GM18519 (cell line): ENCODE results near the gene DCXR.

Experiments used
- ATAC-seq: cut with Tn5 transposase; IDR thresholded peaks from one replicate; pipeline ENCODE4 v1.9.1; 2021; ENCODE audit warnings: mild to moderate bottlenecking, moderate library complexity; ENCODE audit not compliant: unreplicated experiment, low FRiP score

DCXR gene

DNA sequence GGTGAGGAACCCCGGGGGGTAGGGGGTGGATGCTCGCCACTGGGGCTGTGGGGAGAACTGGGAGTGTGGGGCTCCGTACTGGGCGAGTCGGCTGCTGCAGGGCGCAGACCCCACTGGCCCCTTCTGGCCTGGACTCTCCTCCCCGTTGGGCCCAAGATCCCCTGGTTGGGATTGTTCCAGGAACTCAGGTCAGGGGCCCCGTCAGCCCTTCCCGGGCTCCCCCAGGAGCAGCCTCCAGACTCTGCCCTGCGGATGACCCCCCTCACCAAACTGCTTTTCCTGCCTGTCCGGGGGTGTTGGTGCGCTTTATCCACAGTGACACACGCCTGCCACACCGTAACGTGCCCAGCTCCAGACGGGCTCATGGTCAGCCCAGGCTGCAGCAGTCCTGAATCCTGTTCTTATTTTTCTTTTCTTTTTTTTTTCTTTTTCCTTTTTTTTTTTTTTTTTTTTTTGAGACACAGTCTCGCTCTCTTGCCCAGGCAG is 35.9 kb downstream of the DCXR start:
- no peak for ATAC-seq

DNA sequence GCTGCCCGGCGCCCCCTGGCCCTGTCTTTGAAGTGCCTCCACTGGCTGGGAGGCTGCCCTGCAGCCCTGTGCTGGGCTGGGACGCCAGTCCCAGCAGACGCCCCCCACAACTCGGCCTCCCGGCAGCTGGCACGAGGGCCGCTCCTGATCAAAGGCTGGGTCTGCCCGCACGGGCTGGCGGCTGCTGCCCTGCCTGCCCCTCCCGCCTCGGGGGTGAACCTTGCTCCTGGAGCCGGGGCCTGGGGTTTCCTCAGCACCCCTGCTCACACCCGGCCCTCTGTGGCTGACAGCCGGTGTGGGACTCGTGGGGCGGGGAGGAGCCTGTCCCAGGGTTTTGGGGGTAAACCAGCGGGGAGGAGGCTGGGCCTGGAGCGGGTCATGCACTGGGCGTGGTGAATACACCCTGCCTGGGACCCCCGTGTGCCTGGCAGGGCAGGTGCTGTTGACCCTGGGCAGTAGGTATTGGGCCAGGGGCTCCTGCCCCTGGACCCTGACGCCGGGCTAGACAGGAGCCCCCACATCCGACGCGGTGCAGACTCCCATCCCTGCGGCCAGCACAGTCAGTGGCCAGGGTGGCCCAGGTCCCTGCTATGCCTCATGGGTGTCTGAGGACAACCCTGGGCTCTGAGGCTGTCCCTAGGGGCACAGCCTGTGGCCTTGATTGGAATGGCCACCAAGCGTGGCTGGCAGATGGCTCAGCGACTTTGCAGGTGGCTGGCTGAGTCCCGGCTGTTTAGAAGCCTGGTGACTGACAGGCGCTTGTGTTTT is 36.5 kb downstream of the DCXR start:
- no peak for ATAC-seq

DNA sequence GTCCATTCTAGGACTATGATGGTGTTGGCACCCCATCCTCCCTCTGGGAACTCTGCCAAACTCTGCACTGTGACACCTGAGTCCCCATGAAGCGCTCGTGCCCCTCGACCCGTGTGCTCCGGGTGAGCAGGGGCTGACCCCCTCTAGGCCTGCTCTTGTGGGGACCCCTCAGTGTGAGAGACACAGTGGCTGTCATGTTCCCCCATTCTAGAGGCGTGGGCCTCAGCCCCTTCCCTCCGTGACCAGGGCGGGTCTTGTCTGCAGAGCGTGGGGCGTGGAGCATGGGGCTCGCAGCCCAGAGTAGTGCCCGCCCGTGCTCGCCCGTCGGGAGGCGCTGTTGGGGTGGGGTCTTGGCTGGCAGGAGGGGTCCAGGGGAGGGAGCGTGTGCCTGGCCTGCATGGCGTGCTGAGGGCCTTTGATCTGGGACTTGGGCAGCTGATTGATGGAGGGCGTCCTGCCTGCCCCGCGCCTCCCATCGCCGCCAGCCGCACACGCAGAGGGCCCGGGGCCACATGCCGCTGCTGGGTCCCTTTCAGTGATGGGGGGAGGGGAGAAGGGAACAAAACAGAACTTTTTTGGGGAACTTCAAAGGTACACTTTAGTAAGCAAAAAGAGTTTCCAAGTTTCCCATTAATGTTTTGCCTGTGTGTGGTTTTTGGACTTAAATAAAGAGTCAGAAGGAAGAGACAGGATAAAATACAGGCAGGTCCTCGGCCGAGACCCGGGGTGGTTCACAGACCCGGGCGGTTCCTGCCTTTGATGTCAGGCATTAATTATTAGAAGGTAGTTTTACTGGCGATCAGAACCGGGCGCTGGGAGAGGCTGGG is 37.3 kb downstream of the DCXR start:
- ATAC-seq: no peak

DNA sequence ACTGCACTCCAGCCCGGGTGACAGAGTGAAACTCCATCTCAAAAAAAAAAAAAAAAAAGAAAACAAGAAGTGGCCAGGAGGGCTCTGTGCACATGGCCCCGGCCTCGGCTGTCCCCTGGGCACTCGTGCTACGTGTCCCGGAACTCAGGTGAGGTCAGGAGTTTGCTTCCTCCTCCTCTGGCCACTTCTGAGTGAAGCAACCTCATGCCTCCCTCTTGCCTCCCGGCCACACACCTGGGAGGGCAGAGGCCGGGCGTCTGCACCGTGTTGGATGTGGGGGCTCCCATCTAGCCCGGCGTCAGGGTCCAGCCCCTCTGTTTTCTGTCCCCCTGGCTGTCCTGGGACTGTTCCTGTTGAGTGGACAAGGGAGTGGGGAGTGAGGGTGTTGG is 37.9 kb downstream of the DCXR start:
- ATAC-seq: no peak

DNA sequence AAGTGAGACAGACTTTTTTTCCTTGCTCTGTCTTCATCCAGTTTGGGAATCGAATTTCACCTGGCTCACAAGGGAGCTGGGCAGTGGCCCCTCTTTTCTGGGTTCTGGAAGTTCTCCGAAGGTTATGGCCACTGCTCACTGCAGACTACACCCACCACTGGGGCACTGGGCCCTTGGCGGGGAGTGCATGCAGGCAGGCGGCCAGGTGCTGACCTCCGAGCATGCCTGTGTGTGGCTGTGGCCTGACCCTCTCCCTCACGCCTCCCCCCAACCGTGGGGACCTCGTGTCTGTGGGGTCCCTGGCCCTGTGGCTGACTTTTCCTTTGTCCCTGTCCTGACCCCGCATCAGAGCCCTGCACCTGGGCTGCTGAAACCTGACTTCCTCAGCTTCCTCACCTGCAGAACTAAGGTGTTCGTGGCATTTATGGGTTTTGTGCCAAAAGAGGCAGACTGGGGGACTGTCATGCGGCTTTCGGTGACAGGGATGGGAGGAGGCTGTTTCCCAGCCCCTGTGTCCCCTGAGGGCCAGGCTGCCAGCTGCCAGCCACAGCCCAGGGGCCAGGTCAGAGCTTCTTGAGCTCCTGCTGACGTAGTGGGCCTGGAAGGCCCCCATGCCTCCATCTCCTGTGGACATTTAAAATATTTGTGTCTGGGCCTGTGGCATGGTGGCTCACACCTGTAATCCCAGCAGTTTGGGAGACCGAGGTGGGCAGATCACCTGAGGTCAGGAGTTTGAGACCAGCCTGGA is 38.6 kb downstream of the DCXR start:
- ATAC-seq: no peak

DNA sequence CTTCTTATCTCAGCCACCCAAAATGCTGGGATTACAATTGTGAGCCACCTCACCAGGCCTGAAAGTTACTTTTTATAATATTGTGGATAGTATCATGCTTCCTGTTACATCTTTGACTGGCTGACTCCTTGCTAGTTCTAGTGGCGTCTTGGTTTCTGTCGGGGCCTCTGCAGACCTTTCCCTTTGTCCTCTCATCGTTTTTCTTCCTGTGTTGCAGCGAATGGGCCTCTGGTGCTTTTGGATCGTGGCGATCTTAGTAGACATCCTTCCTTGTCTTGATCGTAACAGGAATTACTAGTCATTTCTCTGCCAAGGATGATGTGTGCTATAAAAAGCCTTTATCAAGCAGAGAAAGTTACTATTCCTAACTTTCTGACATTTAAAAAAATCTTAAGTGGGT is 39.3 kb downstream of the DCXR start:
- ATAC-seq: no peak

DNA sequence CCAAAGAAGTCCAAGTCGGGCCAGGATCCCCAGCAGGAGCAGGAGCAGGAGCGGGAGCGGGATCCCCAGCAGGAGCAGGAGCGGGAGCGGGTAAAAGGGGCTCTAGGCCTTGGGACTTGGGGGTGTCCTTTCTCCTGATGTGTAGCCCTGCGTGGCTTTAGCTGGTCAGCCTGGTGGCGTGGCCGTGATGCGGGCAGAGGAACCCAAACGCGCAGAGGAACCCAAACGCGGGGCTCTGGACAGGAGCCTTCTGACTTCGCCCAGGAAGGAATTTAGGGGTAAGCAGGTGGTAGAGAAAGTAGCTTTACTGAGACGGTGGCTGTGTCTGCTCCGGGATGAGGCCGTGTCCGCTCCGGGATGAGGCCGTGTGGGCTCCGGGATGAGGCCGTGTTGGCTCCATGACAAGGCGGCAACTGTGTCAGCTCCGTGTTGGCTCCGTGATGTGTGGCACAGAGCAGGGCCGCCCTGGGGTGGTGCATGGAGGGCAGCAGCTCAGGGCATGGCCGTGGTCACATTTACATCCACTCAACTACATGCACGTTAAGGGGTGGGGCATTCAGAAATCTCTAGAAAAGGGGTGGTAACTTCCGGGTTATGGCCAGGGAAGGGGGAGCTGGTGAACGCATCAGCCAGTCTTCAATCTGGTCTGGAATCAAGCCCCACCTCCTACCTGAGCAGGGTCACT is 40.6 kb downstream of the DCXR start:
- no peak for ATAC-seq

DNA sequence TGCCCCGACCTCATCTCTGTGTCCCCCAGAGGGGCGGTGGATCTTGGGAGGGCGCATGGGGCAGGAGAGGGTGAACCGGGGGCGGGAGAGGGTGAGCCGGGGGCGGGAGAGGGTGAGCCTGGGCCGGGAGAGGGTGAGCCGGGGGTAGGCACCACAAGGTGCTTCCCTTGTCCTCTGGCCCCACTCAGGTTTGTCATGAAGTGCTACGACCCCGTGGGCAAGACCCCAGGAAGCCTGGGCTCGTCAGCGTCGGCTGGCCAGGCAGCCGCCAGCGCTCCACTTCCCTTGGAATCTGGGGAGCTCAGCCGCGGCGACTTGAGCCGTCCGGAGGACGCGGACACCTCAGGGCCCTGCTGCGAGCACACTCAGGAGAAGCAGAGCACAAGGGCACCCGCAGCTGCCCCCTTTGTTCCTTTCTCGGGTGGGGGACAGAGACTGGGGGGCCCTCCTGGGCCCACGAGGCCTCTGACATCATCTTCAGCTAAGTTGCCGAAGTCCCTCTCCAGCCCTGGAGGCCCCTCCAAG is 41.2 kb downstream of the DCXR start:
- no peak for ATAC-seq

DNA sequence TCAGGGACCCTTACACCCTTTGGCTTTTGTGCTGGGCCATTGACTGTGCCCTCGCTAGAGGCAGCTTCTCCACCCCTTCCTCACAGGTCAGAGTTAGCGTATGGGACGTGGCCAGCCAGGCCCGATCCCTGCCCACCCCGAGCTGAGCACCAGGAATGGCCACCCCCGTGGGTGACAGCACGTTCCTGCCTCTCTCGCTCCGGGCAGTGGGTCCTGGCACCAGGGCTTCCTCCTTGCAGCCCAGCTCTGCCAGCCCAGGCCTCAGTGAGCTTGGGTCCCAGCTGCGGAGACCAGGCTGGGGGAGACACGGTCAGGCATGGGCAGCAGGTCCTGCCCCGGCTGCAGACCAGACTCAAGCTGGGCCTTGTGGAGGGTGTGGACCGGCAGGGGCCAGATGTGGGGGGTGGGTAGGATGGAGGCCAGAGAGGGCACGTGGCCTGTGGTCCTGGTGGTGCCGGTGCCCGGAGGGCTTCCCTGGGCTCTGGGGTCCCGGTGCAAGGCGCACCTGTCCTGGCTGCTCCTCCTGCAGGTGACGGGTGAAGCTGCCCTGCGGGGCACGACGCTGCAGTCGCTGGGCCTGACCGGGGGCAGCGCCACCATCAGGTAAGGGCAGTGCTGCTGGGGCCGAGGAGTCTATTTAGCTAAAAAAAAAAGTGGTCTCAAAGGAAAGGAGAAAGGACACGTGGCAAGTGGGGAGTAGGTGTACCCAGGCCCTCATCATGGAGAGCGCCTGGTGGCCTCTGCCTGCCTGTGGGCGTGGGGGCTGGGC is 41.9 kb downstream of the DCXR start:
- ATAC-seq: no peak

DNA sequence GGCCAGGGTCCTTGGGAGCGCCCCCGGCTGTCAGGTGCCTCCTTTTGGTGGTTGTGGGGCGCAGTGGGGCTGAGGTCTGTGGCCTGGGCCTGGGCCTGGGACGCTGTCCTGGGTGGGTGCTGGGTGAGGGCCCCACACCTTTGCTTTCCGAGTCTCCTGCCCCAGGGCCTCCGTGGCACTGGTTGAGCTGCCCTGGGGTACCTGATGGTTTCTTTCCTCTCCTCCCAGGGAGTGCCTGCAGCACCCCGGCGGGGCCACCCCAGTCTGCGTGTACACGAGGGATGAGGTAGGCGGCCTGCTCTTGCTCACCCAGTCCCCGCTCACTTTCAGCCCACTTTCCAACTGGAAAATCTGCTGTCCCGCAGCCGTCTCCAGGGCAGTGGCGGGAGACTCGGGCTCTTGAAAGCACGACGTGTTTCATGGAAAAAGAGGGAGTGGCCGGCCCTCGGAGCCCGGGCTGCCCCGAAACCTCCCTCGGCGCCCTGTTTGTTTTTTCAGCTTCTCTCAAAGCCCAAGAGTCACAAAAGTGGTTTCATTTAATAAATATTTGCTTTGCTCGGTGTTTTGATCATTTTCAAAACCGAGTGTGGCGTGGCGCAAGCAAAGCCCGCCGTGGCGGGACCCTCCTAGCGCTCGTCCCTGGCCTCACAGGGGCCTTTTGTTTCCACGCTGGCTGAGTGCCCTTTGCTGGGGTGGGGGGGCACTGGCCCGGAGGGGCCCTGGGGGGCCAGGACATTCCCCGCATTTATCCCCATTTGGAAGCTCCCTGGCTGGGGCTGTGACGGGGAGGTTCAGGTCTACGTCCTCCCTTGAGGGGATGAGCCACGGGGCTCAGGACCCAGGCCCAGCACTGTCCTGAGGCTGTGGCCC is 42.7 kb downstream of the DCXR start:
- ATAC-seq: no peak

DNA sequence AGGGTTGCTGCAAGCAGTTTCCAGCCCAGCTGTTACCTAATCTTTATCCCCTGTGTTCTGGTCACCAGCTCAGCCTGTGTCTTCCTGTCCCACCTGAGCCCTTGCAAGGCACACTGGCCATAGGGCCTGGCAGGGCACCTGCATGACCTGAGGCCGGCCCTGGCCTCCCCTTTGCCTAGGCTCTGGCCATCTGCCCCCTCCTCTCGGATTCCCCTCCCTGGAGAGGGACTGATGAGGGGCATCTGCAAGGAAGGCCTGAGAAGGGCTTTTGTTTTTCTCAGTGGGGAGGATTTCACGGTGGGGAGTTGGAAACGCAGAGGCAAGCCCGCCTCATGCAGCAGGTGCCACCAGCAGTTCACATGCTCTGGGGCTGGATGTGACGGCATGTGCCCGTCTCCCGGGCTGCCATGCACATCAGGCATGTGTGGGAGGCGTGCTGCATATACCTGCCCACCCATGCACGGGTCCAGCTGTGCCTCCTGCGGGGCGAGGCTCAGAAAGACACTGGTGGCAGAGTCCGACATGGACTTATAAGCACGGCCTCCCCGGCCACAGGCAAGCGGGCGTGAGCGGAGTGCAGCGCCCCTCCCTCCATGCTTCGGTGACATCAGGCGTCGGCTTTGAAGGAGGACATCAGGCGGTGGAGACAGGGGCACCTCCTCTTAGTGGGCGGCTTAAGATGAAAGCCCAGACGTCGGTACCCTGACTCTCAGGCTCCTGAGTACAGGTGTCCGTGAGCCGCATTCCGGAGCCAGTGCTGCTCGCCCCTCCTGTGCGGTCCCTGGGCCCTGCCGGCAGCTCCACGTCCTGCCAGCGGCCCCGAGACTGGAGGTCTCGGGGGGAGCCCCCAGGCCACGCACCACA is 43.5 kb downstream of the DCXR start:
- no peak for ATAC-seq

DNA sequence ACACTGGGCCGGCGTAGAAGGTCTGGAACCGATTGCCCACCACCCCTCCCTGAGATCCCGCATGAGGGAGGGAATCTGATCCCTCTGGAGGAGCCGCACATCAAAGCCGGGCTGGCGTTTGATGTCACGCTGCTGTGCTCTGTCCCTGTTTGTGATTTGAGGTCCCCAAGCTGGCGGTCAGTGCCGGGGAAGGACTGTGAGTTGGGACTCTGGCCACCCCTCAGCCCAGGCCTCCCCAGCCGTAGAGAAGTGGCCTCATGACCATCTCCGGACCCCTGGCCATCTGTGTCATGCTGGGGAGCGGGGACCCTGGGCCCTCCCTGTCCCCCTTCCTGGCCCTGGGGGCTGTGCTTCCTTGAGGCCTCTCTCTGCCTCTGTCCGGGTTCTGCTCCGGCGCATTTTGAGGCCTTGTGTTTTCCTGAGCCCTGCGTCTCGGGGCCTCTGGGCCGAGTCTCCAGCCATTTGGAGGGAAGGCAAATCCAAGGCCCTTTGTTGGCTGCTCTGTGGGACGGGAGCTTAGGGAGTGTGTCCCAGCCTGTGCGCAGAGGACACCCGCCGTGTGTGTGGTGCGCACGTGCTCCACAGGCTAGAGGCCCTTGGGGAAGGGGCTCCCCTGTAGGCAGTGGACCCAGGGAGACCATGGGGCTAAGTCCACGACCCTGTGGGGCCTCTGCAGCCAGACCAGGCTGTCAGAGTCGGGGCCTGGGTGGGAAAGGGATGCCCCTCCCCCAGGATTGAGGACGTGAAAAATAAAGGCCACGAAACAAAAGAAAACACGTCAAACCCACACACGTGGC is 45.0 kb downstream of the DCXR start:
- no peak for ATAC-seq

DNA sequence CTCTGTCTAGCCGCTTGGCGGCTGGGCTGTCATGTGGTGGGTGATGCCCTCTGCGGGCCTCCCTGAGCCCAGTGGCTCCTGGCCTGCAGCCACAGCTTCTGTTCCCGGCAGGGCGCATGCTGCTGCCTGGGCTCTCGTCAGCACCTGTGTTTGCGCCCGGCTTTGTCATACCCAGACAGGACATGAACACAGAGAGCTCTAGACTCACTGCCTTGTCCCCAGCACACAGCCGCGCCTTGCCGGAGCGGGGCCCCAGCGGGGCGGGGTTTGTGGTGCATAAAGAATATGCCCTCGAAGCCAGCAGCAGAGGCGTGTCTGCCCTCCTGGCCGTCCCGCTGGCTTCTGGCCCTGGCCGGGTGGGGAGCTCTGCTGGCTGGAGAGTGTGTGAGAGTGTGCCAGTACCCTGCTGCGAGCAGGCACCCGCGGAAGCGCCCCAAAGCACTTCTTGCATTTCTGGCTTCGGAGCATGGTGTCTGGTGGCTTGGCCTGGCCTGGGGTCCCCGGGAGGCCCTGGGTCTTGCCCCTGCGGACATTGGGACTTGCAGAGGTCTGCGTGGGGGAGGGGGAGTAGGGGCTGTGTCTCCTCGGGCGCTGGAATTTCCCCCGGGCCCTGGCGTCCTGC is 45.7 kb downstream of the DCXR start:
- ATAC-seq: no peak

DNA sequence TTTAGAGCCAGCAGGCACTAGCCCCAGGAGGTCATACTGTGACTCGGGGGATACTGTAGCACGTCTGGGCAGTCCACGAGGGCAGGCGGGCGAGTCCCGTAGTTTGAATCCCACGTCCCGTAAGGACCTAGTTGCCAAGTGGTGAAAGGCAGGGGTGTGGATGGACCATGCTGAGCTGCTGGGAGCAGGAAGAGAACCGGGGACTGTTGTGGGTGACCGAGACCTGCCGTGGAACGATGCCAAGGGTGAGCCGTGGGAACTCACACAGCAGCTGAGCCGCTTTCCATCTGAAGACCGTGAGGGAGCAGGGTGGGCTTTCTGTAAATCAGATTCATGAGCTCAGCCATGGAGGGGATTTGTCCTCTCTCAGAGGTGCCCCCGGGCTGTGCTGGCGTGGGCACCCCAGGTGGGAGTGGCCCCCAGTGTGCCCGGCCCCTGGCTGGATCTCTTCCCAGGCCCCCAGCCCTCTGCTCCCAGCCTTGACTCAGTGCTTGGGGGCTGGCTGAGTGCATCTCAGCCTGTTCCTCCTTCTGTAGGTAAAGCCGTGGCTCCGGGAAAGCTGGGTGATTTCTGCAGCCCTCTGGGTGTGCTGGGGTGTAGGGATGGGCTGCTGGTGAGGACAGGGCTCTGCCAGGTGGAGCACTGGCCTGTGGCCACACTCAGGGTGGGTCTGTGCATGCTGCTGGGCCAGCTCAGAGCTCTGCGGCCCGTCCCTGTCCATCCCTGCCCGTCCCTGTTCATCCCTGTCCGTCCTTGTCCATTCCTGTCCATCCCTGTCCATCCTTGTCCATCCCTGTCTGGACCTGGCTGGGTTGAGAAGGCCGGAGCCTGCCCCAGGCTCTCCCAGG is 46.4 kb downstream of the DCXR start:
- no peak for ATAC-seq

DNA sequence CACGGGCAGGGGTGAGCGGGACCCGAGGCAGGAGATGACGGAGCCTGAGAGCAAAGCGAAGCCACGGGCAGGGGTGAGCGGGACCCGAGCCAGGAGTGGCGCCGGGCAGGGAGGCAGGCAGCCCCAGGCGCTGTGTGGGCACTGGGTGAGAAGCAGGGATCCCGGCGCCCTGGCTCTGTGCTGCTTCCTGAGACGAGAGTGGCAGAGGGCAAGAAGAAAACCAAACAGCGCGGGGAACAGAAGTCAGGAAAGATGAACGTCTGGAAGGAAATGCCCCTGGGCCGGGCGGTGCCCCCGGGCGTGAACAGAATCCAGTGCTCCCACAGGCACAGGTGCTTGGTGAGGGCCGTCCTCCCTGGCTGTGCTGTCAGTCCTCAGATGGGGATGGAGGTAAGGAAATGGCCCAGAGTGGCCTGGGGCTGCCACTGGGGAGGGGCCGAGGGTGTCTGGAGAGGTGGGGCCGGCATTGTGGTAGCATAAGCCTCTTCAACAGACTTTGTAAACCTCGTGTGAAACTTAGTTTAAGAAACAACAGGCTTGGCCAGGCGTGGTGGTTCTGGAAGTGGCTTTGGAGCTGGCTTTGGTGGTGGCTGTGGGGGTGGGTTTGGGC is 50.2 kb downstream of the DCXR start:
- ATAC-seq: no peak
